Smooth muscle cell (in vitro differentiated cells): Measurements from ENCODE around the gene FANCE. TPM values are rescaled to one million over a fixed set of nuclear protein-coding genes. Genes with fewer than 3 reads are reported as not detected.

Experiments used
- DNase-seq: peaks from one replicate; lab custom pipeline; 2025; ENCODE audit not compliant: unreplicated experiment; lab: John Stamatoyannopoulos, UW
- H2AFZ ChIP-seq: fragments of 200-600 bp; sonication (generic); 2 replicates; pipeline ENCODE4 v1.6.0; 2016; ENCODE audit warnings: antibody characterized with exemption, low read depth, mild to moderate bottlenecking
- H3F3A ChIP-seq: fragments of 200-600 bp; sonication (generic); 2 replicates; pipeline ENCODE4 v1.6.0; 2017; ENCODE audit warnings: antibody characterized with exemption, low read depth
- H3K27ac ChIP-seq: fragments of 200-600 bp; sonication (generic); 2 replicates; pipeline ENCODE4 v1.5.1; 2016; ENCODE audit warnings: low read depth, mild to moderate bottlenecking
- H3K27me3 ChIP-seq: fragments of 200-600 bp; sonication (generic); 2 replicates; pipeline ENCODE4 v1.6.1; 2016; ENCODE audit warnings: low read depth, mild to moderate bottlenecking
- H3K36me3 ChIP-seq: fragments of 200-600 bp; sonication (generic); 2 replicates; pipeline ENCODE4 v1.5.1; 2016; ENCODE audit warnings: low read depth
- H3K4me1 ChIP-seq: fragments of 200-600 bp; sonication (generic); 2 replicates; pipeline ENCODE4 v1.5.1; 2016; ENCODE audit warnings: low read depth
- H3K4me2 ChIP-seq: fragments of 200-600 bp; sonication (generic); 2 replicates; pipeline ENCODE4 v1.6.0; 2016; ENCODE audit warnings: mild to moderate bottlenecking
- H3K4me3 ChIP-seq: fragments of 200-600 bp; sonication (generic); 2 replicates; pipeline ENCODE4 v1.5.1; 2016; ENCODE audit warnings: mild to moderate bottlenecking
- H3K79me2 ChIP-seq: fragments of 200-600 bp; sonication (generic); 2 replicates; pipeline ENCODE4 v1.6.0; 2016; ENCODE audit warnings: low read depth, mild to moderate bottlenecking
- H3K9ac ChIP-seq: fragments of 200-600 bp; sonication (generic); 2 replicates; pipeline ENCODE4 v1.6.0; 2016; ENCODE audit warnings: low read depth
- H3K9me3 ChIP-seq: fragments of 200-600 bp; sonication (generic); replicated peaks from 2 replicates; pipeline ENCODE4 v1.5.1; 2016; ENCODE audit warnings: low read depth
- H4K20me1 ChIP-seq: fragments of 200-600 bp; sonication (generic); 2 replicates; pipeline ENCODE4 v1.6.0; 2016; ENCODE audit warnings: low read depth
- WGBS: methylation state at CpG from one replicate; pipeline ENCODE4 v1.1.7; 2016; ENCODE audit warnings: low lambda C conversion rate; 5-methylcytosine and 5-hydroxymethylcytosine counted together
- polyA plus RNA-seq: library from polyadenylated mRNA; unstranded; fragments of >200 nt; fragmentation: Nextera tagmentation; extraction: Ambion mirVana; gene quantifications from 2 replicates; pipeline ENCODE4 v1.2.1, GENCODE V29; 2016
- total RNA-seq: library from RNA; depleted of rRNA; stranded (reverse); fragments of >200 nt; gene quantifications from 2 replicates; pipeline ENCODE4 v1.2.3, GENCODE V29; 2014
- TF ChIP-seq, protein P1 (sequence below): fragments of 200-600 bp; sonication (generic); IDR thresholded peaks from 2 replicates; pipeline ENCODE4 v1.5.1; 2017; ENCODE audit warnings: borderline replicate concordance, mild to moderate bottlenecking, antibody characterized with exemption; ENCODE audit not compliant: insufficient read depth, poor library complexity, severe bottlenecking

The FANCE gene
- total and polyA plus RNA-seq, 2 experiments from 2014 or later = 3.6 to 5.6 TPM

DNA sequence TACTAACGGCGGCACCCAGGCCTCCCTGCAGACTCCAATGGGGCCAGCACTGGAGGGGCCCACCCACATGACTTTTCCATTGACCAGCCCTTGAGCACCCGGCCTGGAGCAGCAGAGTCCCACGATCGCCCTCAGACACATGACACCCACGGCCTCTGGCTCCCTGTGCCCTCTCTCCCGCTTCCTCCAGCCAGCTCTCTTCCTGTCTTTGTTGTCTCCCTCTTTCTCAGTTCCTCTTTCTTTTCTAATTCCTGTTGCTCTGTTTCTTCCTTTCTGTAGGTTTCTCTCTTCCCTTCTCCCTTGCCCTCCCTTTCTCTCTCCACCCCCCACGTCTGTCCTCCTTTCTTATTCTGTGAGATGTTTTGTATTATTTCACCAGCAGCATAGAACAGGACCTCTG is 26.1 kb upstream of the FANCE start:
- H3K9ac ChIP-seq = no peak overlapping the region
- TF ChIP-seq, protein P1, sequence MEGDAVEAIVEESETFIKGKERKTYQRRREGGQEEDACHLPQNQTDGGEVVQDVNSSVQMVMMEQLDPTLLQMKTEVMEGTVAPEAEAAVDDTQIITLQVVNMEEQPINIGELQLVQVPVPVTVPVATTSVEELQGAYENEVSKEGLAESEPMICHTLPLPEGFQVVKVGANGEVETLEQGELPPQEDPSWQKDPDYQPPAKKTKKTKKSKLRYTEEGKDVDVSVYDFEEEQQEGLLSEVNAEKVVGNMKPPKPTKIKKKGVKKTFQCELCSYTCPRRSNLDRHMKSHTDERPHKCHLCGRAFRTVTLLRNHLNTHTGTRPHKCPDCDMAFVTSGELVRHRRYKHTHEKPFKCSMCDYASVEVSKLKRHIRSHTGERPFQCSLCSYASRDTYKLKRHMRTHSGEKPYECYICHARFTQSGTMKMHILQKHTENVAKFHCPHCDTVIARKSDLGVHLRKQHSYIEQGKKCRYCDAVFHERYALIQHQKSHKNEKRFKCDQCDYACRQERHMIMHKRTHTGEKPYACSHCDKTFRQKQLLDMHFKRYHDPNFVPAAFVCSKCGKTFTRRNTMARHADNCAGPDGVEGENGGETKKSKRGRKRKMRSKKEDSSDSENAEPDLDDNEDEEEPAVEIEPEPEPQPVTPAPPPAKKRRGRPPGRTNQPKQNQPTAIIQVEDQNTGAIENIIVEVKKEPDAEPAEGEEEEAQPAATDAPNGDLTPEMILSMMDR = no peak
- no peaks in the 10 kb centered on the region for H4K20me1 ChIP-seq
- no peak overlapping the region for H3K4me3 ChIP-seq
- no peak overlapping the region for H3K27ac ChIP-seq
- peaks cover 20% of the 10 kb centered on the region for H3K4me1 ChIP-seq
- no peaks in the 10 kb centered on the region for H3K79me2 ChIP-seq
- no peaks in the 10 kb centered on the region for H3K36me3 ChIP-seq
- no peak for DNase-seq
- no peaks in the 10 kb centered on the region for H3F3A ChIP-seq
- H3K27me3 ChIP-seq = no peaks in the 10 kb centered on the region
- WGBS = 86% methylated on average over 8 of the region's 8 CpGs
- no peaks in the 10 kb centered on the region for H3K9me3 ChIP-seq
- no peak overlapping the region for H2AFZ ChIP-seq
- H3K4me2 ChIP-seq = no peak overlapping the region

DNA sequence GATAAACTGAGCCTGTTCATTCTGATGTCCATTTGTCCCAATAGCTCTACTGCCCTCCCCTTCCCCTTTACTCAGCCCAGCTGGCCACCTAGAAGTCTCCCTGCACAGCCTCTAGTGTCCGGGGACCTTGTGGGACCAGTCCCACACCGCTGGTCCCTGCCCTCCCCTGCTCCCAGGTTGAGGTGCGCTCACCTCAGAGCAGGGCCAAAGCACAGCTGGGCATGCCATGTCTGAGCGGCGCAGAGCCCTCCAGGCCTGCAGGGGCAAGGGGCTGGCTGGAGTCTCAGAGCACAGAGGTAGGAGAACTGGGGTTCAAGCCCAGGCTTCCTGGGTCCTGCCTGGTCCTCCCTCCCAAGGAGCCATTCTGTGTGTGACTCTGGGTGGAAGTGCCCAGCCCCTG is 24.7 kb upstream of the FANCE start:
- no peak overlapping the region for H3K4me3 ChIP-seq
- no peaks in the 10 kb centered on the region for H3F3A ChIP-seq
- H3K79me2 ChIP-seq = no peaks in the 10 kb centered on the region
- H3K9ac ChIP-seq = no peak overlapping the region
- no peaks in the 10 kb centered on the region for H3K27me3 ChIP-seq
- no peaks in the 10 kb centered on the region for H3K36me3 ChIP-seq
- H2AFZ ChIP-seq = no peak overlapping the region
- WGBS = 94% methylated on average over 5 of the region's 5 CpGs
- no peaks in the 10 kb centered on the region for H3K9me3 ChIP-seq
- no peak overlapping the region for H3K27ac ChIP-seq
- no peak for DNase-seq
- TF ChIP-seq, protein P1 = no peak
- no peak overlapping the region for H3K4me2 ChIP-seq
- no peaks in the 10 kb centered on the region for H4K20me1 ChIP-seq
- H3K4me1 ChIP-seq = peaks cover 20% of the 10 kb centered on the region

DNA sequence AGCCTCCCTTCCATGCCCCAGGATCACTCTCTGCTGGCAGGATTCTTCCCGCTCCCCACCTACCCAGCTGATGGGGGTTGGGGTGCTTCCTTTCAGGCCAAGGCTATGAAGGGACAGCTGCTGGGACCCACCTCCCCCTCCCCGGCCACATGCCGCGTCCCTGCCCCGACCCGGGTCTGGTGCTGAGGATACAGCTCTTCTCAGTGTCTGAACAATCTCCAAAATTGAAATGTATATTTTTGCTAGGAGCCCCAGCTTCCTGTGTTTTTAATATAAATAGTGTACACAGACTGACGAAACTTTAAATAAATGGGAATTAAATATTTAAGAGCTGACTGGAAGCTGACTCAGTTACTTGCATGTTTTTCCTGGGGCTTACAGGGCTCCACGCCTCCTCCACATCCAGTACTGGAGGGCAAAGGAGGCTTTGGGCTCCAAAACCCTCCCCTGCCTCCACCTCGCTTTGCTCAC is 24.3 kb upstream of the FANCE start:
- Histone ChIP-seq H2AFZ (no peak overlapping the region), H4K20me1 (no peaks in the 10 kb centered on the region), H3K27ac (no peak overlapping the region), H3F3A (no peaks in the 10 kb centered on the region), H3K9ac (no peak overlapping the region), H3K79me2 (no peaks in the 10 kb centered on the region), H3K36me3 (no peaks in the 10 kb centered on the region), H3K27me3 (no peaks in the 10 kb centered on the region), H3K9me3 (no peaks in the 10 kb centered on the region), H3K4me1 (peaks cover 20% of the 10 kb centered on the region), H3K4me3 (no peak overlapping the region), H3K4me2 (no peak overlapping the region)
- DNase-seq = no peak
- WGBS = 71% methylated on average over 8 of the region's 9 CpGs
- TF ChIP-seq, protein P1 = no peak

DNA sequence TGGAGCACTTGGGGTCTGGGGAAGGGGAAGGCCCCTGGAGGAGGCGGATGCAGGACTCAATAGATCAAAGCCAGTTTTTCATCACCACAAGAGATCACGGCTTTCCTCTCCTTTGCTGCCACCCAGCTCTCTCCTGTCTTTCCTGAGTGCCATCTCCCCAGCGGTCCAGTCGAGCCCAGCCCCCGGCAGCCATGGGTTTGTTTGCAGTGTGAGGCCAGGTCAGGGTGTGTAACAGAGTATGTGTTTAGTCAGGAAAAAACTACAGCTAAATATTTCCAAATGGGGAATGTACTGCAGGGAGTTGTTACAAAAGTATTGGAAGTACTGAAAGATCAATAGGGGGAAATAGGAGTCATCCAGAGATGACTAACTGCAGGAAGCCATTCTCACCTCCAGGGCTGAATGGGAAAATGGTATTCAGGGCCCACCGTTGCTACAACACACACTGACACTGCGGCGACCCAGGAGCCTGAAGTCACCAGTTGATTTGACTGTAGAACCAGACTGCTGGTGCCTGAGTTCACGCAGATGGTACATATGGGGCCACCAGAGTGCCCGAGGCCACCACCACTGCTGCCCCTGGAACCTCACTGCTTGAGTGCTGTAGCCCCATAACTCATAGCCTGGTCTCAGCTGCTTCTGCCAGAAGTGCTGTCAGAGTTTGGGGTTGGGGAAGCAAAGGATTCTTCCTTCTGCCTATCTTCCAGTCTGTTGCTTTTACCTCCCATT is 23.6 kb upstream of the FANCE start:
- no peaks in the 10 kb centered on the region for H3F3A ChIP-seq
- no peak overlapping the region for H3K27ac ChIP-seq
- peaks cover 20% of the 10 kb centered on the region for H3K4me1 ChIP-seq
- no peaks in the 10 kb centered on the region for H4K20me1 ChIP-seq
- H3K4me2 ChIP-seq = no peak overlapping the region
- H3K9ac ChIP-seq = no peak overlapping the region
- no peak overlapping the region for H3K4me3 ChIP-seq
- DNase-seq = no peak
- no peaks in the 10 kb centered on the region for H3K27me3 ChIP-seq
- no peaks in the 10 kb centered on the region for H3K36me3 ChIP-seq
- no peaks in the 10 kb centered on the region for H3K9me3 ChIP-seq
- H3K79me2 ChIP-seq = no peaks in the 10 kb centered on the region
- H2AFZ ChIP-seq = no peak overlapping the region
- TF ChIP-seq, protein P1 = no peak
- WGBS = 79% methylated on average over 10 of the region's 10 CpGs
